Chondrocyte (in vitro differentiated cells): ENCODE data around the gene PDE4D. TPM values are rescaled to one million over a fixed set of nuclear protein-coding genes. Genes with fewer than 3 reads are reported as not detected.

Experiments
- DNase-seq: peaks from one replicate; pipeline ENCODE4 v3.0.0; 2021; ENCODE audit warnings: mixed read lengths, low spot score
- H3K27ac Mint-ChIP-seq: one replicate; pipeline ENCODE4 v1.8.0; 2021; ENCODE audit warnings: mild to moderate bottlenecking, moderate library complexity, mixed read lengths; ENCODE audit not compliant: unreplicated experiment
- H3K27me3 Mint-ChIP-seq: 2 replicates; pipeline ENCODE4 v1.8.0; 2021; ENCODE audit warnings: low read depth, mixed read lengths
- H3K36me3 Mint-ChIP-seq: 2 replicates; pipeline ENCODE4 v1.8.0; 2021; ENCODE audit warnings: low read depth, mixed read lengths
- H3K4me1 Mint-ChIP-seq: 2 replicates; pipeline ENCODE4 v1.8.0; 2021; ENCODE audit warnings: low read depth, mild to moderate bottlenecking, mixed read lengths
- H3K4me3 Mint-ChIP-seq: one replicate; pipeline ENCODE4 v1.8.0; 2021; ENCODE audit warnings: mild to moderate bottlenecking, moderate library complexity, mixed read lengths; ENCODE audit not compliant: unreplicated experiment
- H3K9me3 Mint-ChIP-seq: 2 replicates; pipeline ENCODE4 v1.8.0; 2021; ENCODE audit warnings: low read depth, mixed read lengths
- CTCF ChIP-seq: fragments of 200-600 bp; sonication (generic); IDR thresholded peaks from 2 replicates; pipeline ENCODE4 v1.5.0; 2021; ENCODE audit warnings: antibody characterized with exemption, mild to moderate bottlenecking, moderate library complexity
- total RNA-seq: library from RNA; stranded (reverse); gene quantifications from 3 replicates; pipeline ENCODE4 v1.2.1, GENCODE V29; 2021

Gene PDE4D
- total RNA-seq, 1 donor from 2014 or later: 21.1 TPM

GRCh38 chr5:59328709-59329296, 564.7 kb downstream of the PDE4D start:
- no peaks in the 10 kb centered on the region for H3K27me3 Mint-ChIP-seq
- no peaks in the 10 kb centered on the region for H3K9me3 Mint-ChIP-seq
- no peaks in the 10 kb centered on the region for H3K36me3 Mint-ChIP-seq
- no peak for DNase-seq
- H3K4me1 Mint-ChIP-seq: peaks cover 34% of the 10 kb centered on the region
- no peak overlapping the region for H3K4me3 Mint-ChIP-seq
- TF ChIP-seq CTCF: no peak
- no peak overlapping the region for H3K27ac Mint-ChIP-seq

- Mint-ChIP-seq H3K4me3 (no peak overlapping the region), H3K4me1 (peaks cover 42% of the 10 kb centered on the region), H3K36me3 (no peaks in the 10 kb centered on the region), H3K27ac (peak overlapping the region; percentile 10), H3K27me3 (no peaks in the 10 kb centered on the region), H3K9me3 (no peaks in the 10 kb centered on the region)
- TF ChIP-seq CTCF: no peak
- no peak for DNase-seq
These were observed 566.1 kb downstream of the PDE4D start for GRCh38 chr5:59327191-59327980.

- Mint-ChIP-seq H3K36me3 (no peaks in the 10 kb centered on the region), H3K4me3 (no peak overlapping the region)
These were observed 566.9 kb downstream of the PDE4D start for GRCh38 chr5:59326596-59326995.

GRCh38 chr5:59325070-59325469, 568.5 kb downstream of the PDE4D start:
- no peak for DNase-seq
- Mint-ChIP-seq H3K27ac (no peak overlapping the region), H3K4me3 (no peak overlapping the region), H3K4me1 (peaks cover 52% of the 10 kb centered on the region), H3K9me3 (no peaks in the 10 kb centered on the region), H3K36me3 (no peaks in the 10 kb centered on the region), H3K27me3 (no peaks in the 10 kb centered on the region)
- no peak for TF ChIP-seq CTCF

More at GRCh38 chr5:59326596-59326995, 566.9 kb downstream of the PDE4D start:
- DNase-seq: no peak
- Mint-ChIP-seq H3K4me1 (peaks cover 49% of the 10 kb centered on the region), H3K27ac (peak overlapping the region; percentile 15), H3K9me3 (no peaks in the 10 kb centered on the region), H3K27me3 (no peaks in the 10 kb centered on the region)
- TF ChIP-seq CTCF: peak; percentile 38

GRCh38 chr5:59322894-59323293, 570.6 kb downstream of the PDE4D start:
- Mint-ChIP-seq H3K36me3 (no peaks in the 10 kb centered on the region), H3K9me3 (no peaks in the 10 kb centered on the region), H3K4me1 (peaks cover 63% of the 10 kb centered on the region), H3K27ac (no peak overlapping the region), H3K4me3 (no peak overlapping the region), H3K27me3 (no peaks in the 10 kb centered on the region)
- no peak for TF ChIP-seq CTCF
- no peak for DNase-seq
